Measurements from ENCODE around the gene SS18L1.

DNA sequence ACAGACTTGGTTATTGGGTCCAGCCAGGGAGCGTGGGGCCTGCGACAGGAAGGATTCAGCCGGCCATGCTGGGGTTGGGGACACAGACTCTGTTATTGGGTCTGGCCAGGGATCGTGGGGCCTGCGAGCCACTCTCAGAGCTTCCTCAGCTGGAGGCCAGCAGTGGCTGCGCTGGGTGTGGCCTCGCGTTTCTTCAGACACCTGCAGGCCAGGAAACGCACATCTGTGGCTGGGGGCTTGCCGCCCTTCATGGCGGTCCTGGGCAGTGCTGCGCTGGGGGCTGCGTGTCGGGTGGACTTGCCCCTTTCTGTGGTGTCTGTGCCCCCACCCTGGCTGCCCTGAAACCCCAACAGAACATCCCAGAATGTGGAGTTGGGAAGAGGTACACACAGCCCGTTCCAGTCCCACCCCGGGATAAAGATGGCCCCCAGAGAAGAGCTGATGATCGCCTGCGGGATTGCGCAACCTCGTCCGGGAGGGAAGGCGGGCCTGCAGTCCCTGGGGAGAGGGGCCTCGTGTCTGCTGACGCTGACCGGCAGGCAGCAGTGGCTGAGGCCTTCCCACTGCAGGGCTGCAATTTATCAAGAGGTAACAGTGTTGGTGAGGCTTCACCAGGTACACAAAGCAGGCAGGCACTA is 22.3 kb downstream of the SS18L1 start:
- TF ChIP-seq REST (IDR thresholded peaks at IDR 0.05; ENCODE audit: insufficient replicate concordance, low read depth) (no peak), CTCF (IDR thresholded peaks at IDR 0.05; ENCODE audit: insufficient read depth, low read length) (no peak), GABPA (IDR thresholded peaks at IDR 0.05; ENCODE audit: low read depth) (no peak), SPI1 (IDR thresholded peaks at IDR 0.05; ENCODE audit: borderline replicate concordance, low read depth) (no peak)
